GM12872 (cell line): ENCODE data around the gene GBE1.

Experiments used
- CTCF ChIP-seq: IDR thresholded peaks from 3 replicates; pipeline ENCODE4 v1.5.1; 2011; ENCODE audit warnings: low read depth, mild to moderate bottlenecking, low read length, moderate library complexity; ENCODE audit not compliant: insufficient read depth

Gene GBE1

GRCh38 chr3:81451140-81451539 lies 310.3 kb downstream of the GBE1 start:
- no peak for TF ChIP-seq CTCF

GRCh38 chr3:81446806-81447205 lies 314.6 kb downstream of the GBE1 start:
- TF ChIP-seq CTCF: no peak

- no peak for TF ChIP-seq CTCF
These were observed 315.7 kb downstream of the GBE1 start for GRCh38 chr3:81445712-81446111.

GRCh38 chr3:81444817-81445460 lies 316.5 kb downstream of the GBE1 start:
- no peak for TF ChIP-seq CTCF

- TF ChIP-seq CTCF: no peak
These were observed 317.5 kb downstream of the GBE1 start for GRCh38 chr3:81443958-81444357.

- TF ChIP-seq CTCF: no peak
These were observed 318.0 kb downstream of the GBE1 start for GRCh38 chr3:81443457-81443782.

- no peak for TF ChIP-seq CTCF
These were observed 318.5 kb downstream of the GBE1 start for GRCh38 chr3:81442758-81443456.
